Natural killer cell treated with Interleukin-12 subunit alpha and Interleukin-12 subunit beta and Interleukin-15 and Interleukin-18, amount 100 ng/mL, for 72 hours (primary cell): Measurements from ENCODE around the gene EFS. TPM values are rescaled to one million over a fixed set of nuclear protein-coding genes. Genes with fewer than 3 reads are reported as not detected.
"Not testable (repeated sequence)": the region's sequence is repeated elsewhere in the genome, so short reads cannot be mapped to it uniquely, and the experiment has no call there.

Experiments used
- ATAC-seq, 2 donors: fragments of 150-1000 bp; cut with Tn5 transposase in 1 of 2; sonication (Bioruptor Pico), chemical (Tn5 transposase) in 1 of 2; 2 replicates each; pipeline ENCODE4 v1.10.0; 2021
- DNase-seq: peaks from one replicate; pipeline ENCODE4 v3.0.0; 2022; ENCODE audit warnings: low spot score
- H3K27ac Mint-ChIP-seq, 2 donors: 1 replicate in 1 of 2; 2 replicates in 1 of 2; pipeline ENCODE4 v1.8.0; 2022; ENCODE audit warnings: mixed read lengths in 2 of 2, mild to moderate bottlenecking in 1 of 2, moderate library complexity in 1 of 2
- H3K27me3 Mint-ChIP-seq, 2 donors: 1 replicate in 1 of 2; 2 replicates in 1 of 2; pipeline ENCODE4 v1.8.0; 2022; ENCODE audit warnings: mixed read lengths in 2 of 2
- H3K36me3 Mint-ChIP-seq: one replicate; pipeline ENCODE4 v1.8.0; 2022; ENCODE audit warnings: mixed read lengths
- H3K4me1 Mint-ChIP-seq, 2 donors: 1 replicate in 1 of 2; 2 replicates in 1 of 2; pipeline ENCODE4 v1.8.0; 2022; ENCODE audit warnings: low read depth in 2 of 2, mixed read lengths in 2 of 2, mild to moderate bottlenecking in 1 of 2
- H3K4me3 Mint-ChIP-seq: one replicate; pipeline ENCODE4 v1.8.0; 2022; ENCODE audit warnings: mixed read lengths
- H3K9me3 Mint-ChIP-seq: 2 replicates; pipeline ENCODE4 v1.8.0; 2022; ENCODE audit warnings: mixed read lengths
- total RNA-seq, 2 donors: library from RNA; stranded (reverse); gene quantifications; one replicate each; pipeline ENCODE4 v1.2.3, GENCODE V29; 2022

The EFS gene
- total RNA-seq, 2 donors from 2014 or later, result not detected

GRCh38 chr14:23404331-23404900 is 39.4 kb upstream of the EFS start:
- ATAC-seq, result no peak

GRCh38 chr14:23403908-23404307 is 38.9 kb upstream of the EFS start:
- Mint-ChIP-seq H3K27ac (no peak overlapping the region), H3K9me3 (no peaks in the 10 kb centered on the region), H3K4me3 (no peak overlapping the region), H3K4me1 (no peaks in the 10 kb centered on the region), H3K27me3 (peaks cover 8 to 13% of the 10 kb centered on the region in 2 donors), H3K36me3 (no peaks in the 10 kb centered on the region)
- ATAC-seq (no peak), DNase-seq (no peak)

More at GRCh38 chr14:23404331-23404900, 39.4 kb upstream of the EFS start:
- H3K27ac Mint-ChIP-seq, result no peak overlapping the region
- no peaks in the 10 kb centered on the region for H3K36me3 Mint-ChIP-seq
- no peaks in the 10 kb centered on the region for H3K9me3 Mint-ChIP-seq
- H3K4me3 Mint-ChIP-seq, result no peak overlapping the region
- H3K4me1 Mint-ChIP-seq, result no peaks in the 10 kb centered on the region
- DNase-seq, result no peak
- peaks cover 8 to 14% of the 10 kb centered on the region in 2 donors for H3K27me3 Mint-ChIP-seq

GRCh38 chr14:23403139-23403438 is 38.1 kb upstream of the EFS start:
- Mint-ChIP-seq H3K9me3 (no peaks in the 10 kb centered on the region), H3K4me3 (no peak overlapping the region), H3K27me3 (peaks cover 8 to 11% of the 10 kb centered on the region in 2 donors), H3K4me1 (no peaks in the 10 kb centered on the region), H3K36me3 (no peaks in the 10 kb centered on the region), H3K27ac (no peak overlapping the region)
- no peak for ATAC-seq
- DNase-seq, result no peak

GRCh38 chr14:23402296-23403138 is 37.5 kb upstream of the EFS start:
- H3K4me3 Mint-ChIP-seq, result no peak overlapping the region
- peaks cover 3 to 11% of the 10 kb centered on the region in 2 donors for H3K27me3 Mint-ChIP-seq
- no peaks in the 10 kb centered on the region for H3K9me3 Mint-ChIP-seq
- DNase-seq, result no peak
- no peak overlapping the region for H3K27ac Mint-ChIP-seq
- no peaks in the 10 kb centered on the region for H3K36me3 Mint-ChIP-seq
- H3K4me1 Mint-ChIP-seq, result no peaks in the 10 kb centered on the region
- no peak for ATAC-seq

GRCh38 chr14:23401291-23401690 is 36.3 kb upstream of the EFS start:
- Mint-ChIP-seq H3K27ac (no peak overlapping the region), H3K4me1 (no peaks in the 10 kb centered on the region), H3K4me3 (no peak overlapping the region), H3K9me3 (no peaks in the 10 kb centered on the region), H3K27me3 (peaks cover 0 to 11% of the 10 kb centered on the region in 2 donors), H3K36me3 (no peaks in the 10 kb centered on the region)
- no peak for DNase-seq
- no peak for ATAC-seq

- H3K9me3 Mint-ChIP-seq, H3K27ac Mint-ChIP-seq, DNase-seq, H3K4me1 Mint-ChIP-seq, ATAC-seq, H3K36me3 Mint-ChIP-seq, H3K4me3 Mint-ChIP-seq: not testable (repeated sequence)
- peaks cover 0 to 11% of the 10 kb centered on the region in 2 donors for H3K27me3 Mint-ChIP-seq
Measured at GRCh38 chr14:23400496-23401149, 35.7 kb upstream of the EFS start.

- peaks cover 6 to 11% of the 10 kb centered on the region in 2 donors for H3K27me3 Mint-ChIP-seq
- H3K27ac Mint-ChIP-seq, result no peak overlapping the region
- no peaks in the 10 kb centered on the region for H3K36me3 Mint-ChIP-seq
- no peaks in the 10 kb centered on the region for H3K4me1 Mint-ChIP-seq
- no peaks in the 10 kb centered on the region for H3K9me3 Mint-ChIP-seq
- ATAC-seq (no peak), DNase-seq (no peak)
- no peak overlapping the region for H3K4me3 Mint-ChIP-seq
Measured at GRCh38 chr14:23399591-23399990, 34.6 kb upstream of the EFS start.

GRCh38 chr14:23399136-23399535 is 34.2 kb upstream of the EFS start:
- H3K27ac Mint-ChIP-seq, result no peak overlapping the region
- no peak overlapping the region for H3K4me3 Mint-ChIP-seq

GRCh38 chr14:23398348-23398747 is 33.4 kb upstream of the EFS start:
- ATAC-seq (no peak), DNase-seq (no peak)
- no peak overlapping the region for H3K27ac Mint-ChIP-seq
- no peaks in the 10 kb centered on the region for H3K9me3 Mint-ChIP-seq
- H3K36me3 Mint-ChIP-seq, result no peaks in the 10 kb centered on the region
- no peaks in the 10 kb centered on the region for H3K4me1 Mint-ChIP-seq
- no peak overlapping the region for H3K4me3 Mint-ChIP-seq
- H3K27me3 Mint-ChIP-seq, result peaks cover 6 to 11% of the 10 kb centered on the region in 2 donors

More at GRCh38 chr14:23399136-23399535, 34.2 kb upstream of the EFS start:
- ATAC-seq (no peak), DNase-seq (no peak)
- Mint-ChIP-seq H3K36me3 (no peaks in the 10 kb centered on the region), H3K4me1 (no peaks in the 10 kb centered on the region), H3K9me3 (no peaks in the 10 kb centered on the region), H3K27me3 (peaks cover 6 to 11% of the 10 kb centered on the region in 2 donors)

GRCh38 chr14:23396781-23397407 is 31.9 kb upstream of the EFS start:
- peak in 1 of 2 donors; percentile 17 for ATAC-seq
- Mint-ChIP-seq H3K27ac (no peak overlapping the region), H3K36me3 (no peaks in the 10 kb centered on the region), H3K9me3 (no peaks in the 10 kb centered on the region), H3K4me1 (no peaks in the 10 kb centered on the region), H3K4me3 (no peak overlapping the region), H3K27me3 (peaks cover 6 to 11% of the 10 kb centered on the region in 2 donors)
- DNase-seq, result no peak

GRCh38 chr14:23396126-23396525 is 31.2 kb upstream of the EFS start:
- Mint-ChIP-seq H3K36me3 (no peaks in the 10 kb centered on the region), H3K4me3 (no peak overlapping the region), H3K27ac (no peak overlapping the region), H3K27me3 (peaks cover 6 to 11% of the 10 kb centered on the region in 2 donors), H3K4me1 (no peaks in the 10 kb centered on the region), H3K9me3 (no peaks in the 10 kb centered on the region)
- DNase-seq, result no peak
- ATAC-seq, result no peak

- no peak for ATAC-seq
Measured at GRCh38 chr14:23392613-23393012, 27.6 kb upstream of the EFS start.

GRCh38 chr14:23389871-23390270 is 24.9 kb upstream of the EFS start:
- DNase-seq, H3K27ac Mint-ChIP-seq, H3K4me1 Mint-ChIP-seq, H3K4me3 Mint-ChIP-seq, ATAC-seq, H3K9me3 Mint-ChIP-seq, H3K36me3 Mint-ChIP-seq: not testable (repeated sequence)
- peaks cover under 1 to 15% of the 10 kb centered on the region in 2 donors for H3K27me3 Mint-ChIP-seq

More at GRCh38 chr14:23392613-23393012, 27.6 kb upstream of the EFS start:
- H3K9me3 Mint-ChIP-seq, result no peaks in the 10 kb centered on the region
- H3K4me3 Mint-ChIP-seq, result no peak overlapping the region
- H3K36me3 Mint-ChIP-seq, result no peaks in the 10 kb centered on the region
- H3K4me1 Mint-ChIP-seq, result no peaks in the 10 kb centered on the region
- peaks cover 6 to 14% of the 10 kb centered on the region in 2 donors for H3K27me3 Mint-ChIP-seq
- no peak for DNase-seq
- no peak overlapping the region for H3K27ac Mint-ChIP-seq

GRCh38 chr14:23389396-23389795 is 24.4 kb upstream of the EFS start:
- no peaks in the 10 kb centered on the region for H3K4me1 Mint-ChIP-seq
- ATAC-seq, result no peak
- H3K36me3 Mint-ChIP-seq, result no peaks in the 10 kb centered on the region
- no peaks in the 10 kb centered on the region for H3K9me3 Mint-ChIP-seq
- H3K27me3 Mint-ChIP-seq, result peaks cover 0 to 15% of the 10 kb centered on the region in 2 donors
- DNase-seq, result no peak
- no peak overlapping the region for H3K27ac Mint-ChIP-seq
- H3K4me3 Mint-ChIP-seq, result no peak overlapping the region
